Measurements from ENCODE around the gene ARMC12.

GRCh38 chr6:35687658-35688604 lies 48.9 kb upstream of the ARMC12 start:
- TF ChIP-seq, protein P1, sequence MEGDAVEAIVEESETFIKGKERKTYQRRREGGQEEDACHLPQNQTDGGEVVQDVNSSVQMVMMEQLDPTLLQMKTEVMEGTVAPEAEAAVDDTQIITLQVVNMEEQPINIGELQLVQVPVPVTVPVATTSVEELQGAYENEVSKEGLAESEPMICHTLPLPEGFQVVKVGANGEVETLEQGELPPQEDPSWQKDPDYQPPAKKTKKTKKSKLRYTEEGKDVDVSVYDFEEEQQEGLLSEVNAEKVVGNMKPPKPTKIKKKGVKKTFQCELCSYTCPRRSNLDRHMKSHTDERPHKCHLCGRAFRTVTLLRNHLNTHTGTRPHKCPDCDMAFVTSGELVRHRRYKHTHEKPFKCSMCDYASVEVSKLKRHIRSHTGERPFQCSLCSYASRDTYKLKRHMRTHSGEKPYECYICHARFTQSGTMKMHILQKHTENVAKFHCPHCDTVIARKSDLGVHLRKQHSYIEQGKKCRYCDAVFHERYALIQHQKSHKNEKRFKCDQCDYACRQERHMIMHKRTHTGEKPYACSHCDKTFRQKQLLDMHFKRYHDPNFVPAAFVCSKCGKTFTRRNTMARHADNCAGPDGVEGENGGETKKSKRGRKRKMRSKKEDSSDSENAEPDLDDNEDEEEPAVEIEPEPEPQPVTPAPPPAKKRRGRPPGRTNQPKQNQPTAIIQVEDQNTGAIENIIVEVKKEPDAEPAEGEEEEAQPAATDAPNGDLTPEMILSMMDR (IDR thresholded peaks at IDR 0.05; ENCODE audit: insufficient read depth, low read length), result no peak
- TF ChIP-seq, protein P2, sequence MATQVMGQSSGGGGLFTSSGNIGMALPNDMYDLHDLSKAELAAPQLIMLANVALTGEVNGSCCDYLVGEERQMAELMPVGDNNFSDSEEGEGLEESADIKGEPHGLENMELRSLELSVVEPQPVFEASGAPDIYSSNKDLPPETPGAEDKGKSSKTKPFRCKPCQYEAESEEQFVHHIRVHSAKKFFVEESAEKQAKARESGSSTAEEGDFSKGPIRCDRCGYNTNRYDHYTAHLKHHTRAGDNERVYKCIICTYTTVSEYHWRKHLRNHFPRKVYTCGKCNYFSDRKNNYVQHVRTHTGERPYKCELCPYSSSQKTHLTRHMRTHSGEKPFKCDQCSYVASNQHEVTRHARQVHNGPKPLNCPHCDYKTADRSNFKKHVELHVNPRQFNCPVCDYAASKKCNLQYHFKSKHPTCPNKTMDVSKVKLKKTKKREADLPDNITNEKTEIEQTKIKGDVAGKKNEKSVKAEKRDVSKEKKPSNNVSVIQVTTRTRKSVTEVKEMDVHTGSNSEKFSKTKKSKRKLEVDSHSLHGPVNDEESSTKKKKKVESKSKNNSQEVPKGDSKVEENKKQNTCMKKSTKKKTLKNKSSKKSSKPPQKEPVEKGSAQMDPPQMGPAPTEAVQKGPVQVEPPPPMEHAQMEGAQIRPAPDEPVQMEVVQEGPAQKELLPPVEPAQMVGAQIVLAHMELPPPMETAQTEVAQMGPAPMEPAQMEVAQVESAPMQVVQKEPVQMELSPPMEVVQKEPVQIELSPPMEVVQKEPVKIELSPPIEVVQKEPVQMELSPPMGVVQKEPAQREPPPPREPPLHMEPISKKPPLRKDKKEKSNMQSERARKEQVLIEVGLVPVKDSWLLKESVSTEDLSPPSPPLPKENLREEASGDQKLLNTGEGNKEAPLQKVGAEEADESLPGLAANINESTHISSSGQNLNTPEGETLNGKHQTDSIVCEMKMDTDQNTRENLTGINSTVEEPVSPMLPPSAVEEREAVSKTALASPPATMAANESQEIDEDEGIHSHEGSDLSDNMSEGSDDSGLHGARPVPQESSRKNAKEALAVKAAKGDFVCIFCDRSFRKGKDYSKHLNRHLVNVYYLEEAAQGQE (IDR thresholded peaks at IDR 0.05; ENCODE audit: insufficient replicate concordance, low read depth), result no peak
- TF ChIP-seq POLR2AphosphoS5 (IDR thresholded peaks at IDR 0.05; ENCODE audit: low read depth), result peak; percentile 54
